GM20431 (cell line): Measurements from ENCODE around the gene HNRNPL.
"Not testable (repeated sequence)": the region's sequence is repeated elsewhere in the genome, so short reads cannot be mapped to it uniquely, and the experiment has no call there.

Source experiments
- in situ Hi-C: fragments of 300-500 bp; cut with MseI, MboI; formaldehyde crosslinking; loops from one replicate; pipeline ENCODE4 v1.15.0; 2020; ENCODE audit warnings: low sequenced_read_pairs; ENCODE audit not compliant: unreplicated experiment

HNRNPL gene

GRCh38 chr19:38807374-38808098, 42.2 kb downstream of the HNRNPL start:
- in situ Hi-C loops: not testable (repeated sequence)

GRCh38 chr19:38806371-38806770, 43.4 kb downstream of the HNRNPL start:
- in situ Hi-C loops: no loop called here

GRCh38 chr19:38805180-38805579, 44.6 kb downstream of the HNRNPL start:
- in situ Hi-C loops: no loop called here

- in situ Hi-C loops: no loop called here
These were observed 46.2 kb downstream of the HNRNPL start for GRCh38 chr19:38803543-38803942.

GRCh38 chr19:38801359-38802095, 48.3 kb downstream of the HNRNPL start:
- in situ Hi-C loops: no loop called here

DNA sequence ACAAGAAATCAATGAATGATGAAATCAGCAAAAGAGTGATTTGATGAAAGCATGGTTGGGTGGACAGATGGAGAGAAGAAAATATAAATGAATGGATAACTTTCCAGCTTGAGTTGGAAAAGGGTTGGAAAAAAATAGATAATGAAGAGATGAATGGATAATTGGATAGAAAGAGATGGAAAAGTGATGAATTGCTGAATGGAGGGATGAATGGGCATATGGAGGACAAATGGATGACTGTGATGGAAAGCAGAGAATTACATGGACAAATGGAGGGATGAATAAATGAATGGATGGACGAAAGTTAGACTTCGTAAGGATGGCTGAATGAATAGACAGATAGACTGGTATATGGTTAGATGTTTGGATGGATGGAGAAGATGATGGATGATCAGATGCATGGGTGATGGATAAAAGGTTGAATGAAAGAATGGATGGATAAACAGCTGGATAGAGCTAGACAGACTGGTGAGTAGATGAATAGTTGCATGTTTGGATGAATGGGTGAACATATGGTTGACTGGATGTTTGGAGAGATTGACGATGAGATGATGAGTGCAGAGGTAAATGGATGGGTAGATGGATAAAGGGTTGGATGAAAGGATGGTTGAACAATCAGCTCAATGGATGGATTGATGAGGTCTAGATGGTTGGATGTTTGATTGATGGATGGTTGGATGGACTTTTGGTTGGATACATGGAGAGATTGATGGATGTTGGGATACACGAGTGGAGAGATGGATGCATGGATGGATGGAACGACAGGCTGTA, 49.0 kb downstream of the HNRNPL start:
- in situ Hi-C loops: no loop called here

GRCh38 chr19:38799104-38799503, 50.7 kb downstream of the HNRNPL start:
- in situ Hi-C loops: no loop called here

GRCh38 chr19:38797781-38798180, 52.0 kb downstream of the HNRNPL start:
- in situ Hi-C loops: not testable (repeated sequence)

DNA sequence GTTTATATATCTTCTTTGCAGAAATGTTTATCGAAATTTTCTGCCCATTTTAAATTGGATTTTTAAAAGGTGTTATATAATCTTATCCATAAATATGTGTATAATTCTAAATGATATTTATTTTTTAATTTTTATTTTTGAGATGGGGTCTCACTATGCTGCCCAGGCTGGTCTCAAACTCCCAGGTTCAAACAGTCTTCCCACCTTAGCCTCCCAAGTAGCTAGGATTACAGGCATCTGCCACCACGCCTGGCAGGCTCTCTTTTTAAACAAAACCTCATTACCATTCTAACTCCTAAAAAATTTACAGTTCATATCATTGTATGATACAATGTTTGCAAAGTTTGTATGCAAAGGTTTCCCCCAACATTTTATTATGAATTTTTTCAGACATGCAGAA, 53.6 kb downstream of the HNRNPL start:
- in situ Hi-C loops: no loop called here

DNA sequence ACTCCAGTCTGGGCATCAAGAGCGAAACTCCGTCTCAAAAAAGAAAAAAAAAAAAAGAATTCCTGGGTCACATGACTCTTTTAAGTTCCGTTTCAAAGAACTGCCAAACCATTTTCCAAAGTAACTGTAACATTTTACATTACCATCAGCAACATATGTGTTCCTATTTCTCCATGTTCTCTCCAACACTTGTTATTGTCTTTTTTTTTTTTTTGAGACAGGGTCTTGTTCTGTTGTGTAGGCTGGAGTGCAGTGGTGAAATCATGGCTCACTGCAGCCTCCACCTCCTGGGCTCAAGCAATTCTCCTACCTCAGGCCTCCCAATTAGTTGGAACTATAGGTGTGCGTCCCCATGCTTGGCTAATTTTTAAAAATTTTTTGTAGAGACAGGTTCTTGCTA, 54.2 kb downstream of the HNRNPL start:
- in situ Hi-C loops: no loop called here

GRCh38 chr19:38793671-38794070, 56.1 kb downstream of the HNRNPL start:
- in situ Hi-C loops: no loop called here

GRCh38 chr19:38793177-38793576, 56.6 kb downstream of the HNRNPL start:
- in situ Hi-C loops: no loop called here

GRCh38 chr19:38792250-38793111, 57.3 kb downstream of the HNRNPL start:
- in situ Hi-C loops: no loop called here

DNA sequence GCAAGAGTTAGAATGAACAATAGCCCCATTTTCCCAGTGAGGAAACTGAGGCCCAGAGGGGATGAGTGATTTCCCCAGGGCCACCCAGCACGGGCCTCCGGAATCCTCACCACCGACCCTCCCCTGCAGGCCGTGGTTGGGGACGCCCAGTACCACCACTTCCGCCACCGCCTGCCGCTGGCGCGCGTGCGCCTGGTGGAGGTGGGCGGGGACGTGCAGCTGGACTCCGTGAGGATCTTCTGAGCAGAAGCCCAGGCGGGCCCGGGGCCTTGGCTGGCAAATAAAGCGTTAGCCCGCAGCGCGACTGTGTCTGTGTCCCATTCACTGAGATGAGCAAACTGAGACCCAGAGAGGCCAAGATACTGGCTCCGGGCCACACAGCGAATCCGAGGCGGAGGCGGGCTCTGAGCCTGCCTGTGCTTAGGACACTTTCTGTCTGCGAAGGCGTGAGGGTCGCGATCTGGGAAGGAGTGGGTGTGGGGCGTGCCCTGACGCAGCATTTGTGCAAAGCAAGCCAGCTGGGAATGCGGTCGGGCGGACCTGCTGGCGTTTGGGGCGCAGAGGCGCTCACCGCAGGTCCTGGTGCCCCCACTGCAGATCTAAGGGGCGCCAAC, 58.2 kb downstream of the HNRNPL start:
- in situ Hi-C loops: not testable (repeated sequence)

GRCh38 chr19:38790507-38791403, 59.0 kb downstream of the HNRNPL start:
- in situ Hi-C loops: not testable (repeated sequence)

DNA sequence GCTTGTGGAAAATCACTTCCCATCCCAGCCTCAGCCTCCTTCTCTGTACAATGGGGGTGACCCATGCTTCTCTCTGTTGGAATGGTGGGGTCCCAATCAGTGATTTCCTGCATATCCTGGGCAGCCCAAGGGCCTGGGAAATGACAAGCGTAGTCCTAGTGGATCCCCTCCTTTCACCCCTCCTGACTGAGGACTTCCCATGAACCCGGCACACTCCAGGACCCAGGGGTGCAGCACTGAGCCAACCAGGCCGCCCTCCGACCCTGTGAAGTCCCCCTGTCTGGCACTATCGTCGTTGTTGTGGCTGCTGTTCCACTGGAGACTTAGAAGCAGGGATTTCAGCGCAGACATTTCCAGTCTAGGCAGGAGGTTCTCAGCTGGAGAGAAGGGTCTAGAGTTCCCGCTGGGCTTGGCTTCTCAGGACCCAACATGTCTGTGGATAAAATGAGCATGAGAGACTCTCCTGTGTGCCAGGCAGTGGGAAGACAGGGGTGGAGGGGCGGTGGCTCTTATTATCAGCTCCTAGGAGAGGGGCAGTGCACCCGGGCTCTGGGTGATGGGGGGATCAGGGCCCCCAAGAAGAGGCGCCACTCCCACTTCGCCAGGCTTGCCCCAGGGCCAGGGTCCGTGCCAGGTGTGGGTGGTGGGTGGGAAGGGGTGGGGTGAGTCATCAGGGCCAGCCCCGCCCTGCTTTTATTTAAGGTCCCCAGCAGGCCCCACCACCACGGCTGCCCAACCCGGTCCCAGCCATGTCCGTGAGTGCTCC, 61.1 kb downstream of the HNRNPL start, which contains the start of gene LGALS7B:
Gene LGALS7B (plus strand): TSS at position 723 of the 766 bp plus-strand sequence. CDS start 27 bp downstream, at position 750.
- in situ Hi-C loops: no loop called here

- in situ Hi-C loops: no loop called here
These were observed 63.1 kb downstream of the HNRNPL start for GRCh38 chr19:38786572-38787265.
